GM19467 (cell line): Measurements from ENCODE around the gene KLHL36.

ENCODE experiments used
- ATAC-seq: cut with Tn5 transposase; IDR thresholded peaks from one replicate; pipeline ENCODE4 v1.9.1; 2021; ENCODE audit warnings: mild to moderate bottlenecking, moderate library complexity; ENCODE audit not compliant: unreplicated experiment

Gene KLHL36

GRCh38 chr16:84641643-84642358 is 6.5 kb upstream of the KLHL36 start:
- no peak for ATAC-seq

- ATAC-seq, result no peak
Observed at GRCh38 chr16:84643180-84643583, 5.1 kb upstream of the KLHL36 start.

- no peak for ATAC-seq
Observed at GRCh38 chr16:84643674-84644073, 4.6 kb upstream of the KLHL36 start.

- peak; percentile 64 for ATAC-seq
Observed at GRCh38 chr16:84648595-84649510, 542 bp downstream of the KLHL36 start.

- no peak for ATAC-seq
Observed at GRCh38 chr16:84649511-84649861, 1.2 kb downstream of the KLHL36 start.

GRCh38 chr16:84650062-84650991 is 2.0 kb downstream of the KLHL36 start:
- ATAC-seq, result no peak

GRCh38 chr16:84652566-84652965 is 4.3 kb downstream of the KLHL36 start:
- ATAC-seq, result no peak

GRCh38 chr16:84654238-84654637 is 5.9 kb downstream of the KLHL36 start:
- no peak for ATAC-seq

- ATAC-seq, result no peak
Observed at GRCh38 chr16:84654998-84655397, 6.7 kb downstream of the KLHL36 start.

- no peak for ATAC-seq
Observed at GRCh38 chr16:84656649-84657048, 8.3 kb downstream of the KLHL36 start.

- ATAC-seq, result no peak
Observed at GRCh38 chr16:84657229-84657837, 9.0 kb downstream of the KLHL36 start.

- ATAC-seq, result no peak
Observed at GRCh38 chr16:84658690-84659089, 10.4 kb downstream of the KLHL36 start.

- ATAC-seq, result no peak
Observed at GRCh38 chr16:84659656-84660300, 11.5 kb downstream of the KLHL36 start.

- ATAC-seq, result no peak
Observed at GRCh38 chr16:84660973-84661372, 12.7 kb downstream of the KLHL36 start.

- no peak for ATAC-seq
Observed at GRCh38 chr16:84661418-84662060, 13.2 kb downstream of the KLHL36 start.

- no peak for ATAC-seq
Observed at GRCh38 chr16:84662471-84662870, 14.2 kb downstream of the KLHL36 start.

GRCh38 chr16:84663433-84664101 is 15.3 kb downstream of the KLHL36 start:
- no peak for ATAC-seq

GRCh38 chr16:84665359-84665758 is 17.0 kb downstream of the KLHL36 start:
- ATAC-seq, result no peak

GRCh38 chr16:84665843-84666242 is 17.5 kb downstream of the KLHL36 start:
- ATAC-seq, result no peak
